GM12872 (cell line): ENCODE data around the gene ZBTB40.

Experiments
- TF ChIP-seq, protein P1 (sequence below): IDR thresholded peaks from 3 replicates; pipeline ENCODE4 v1.5.1; 2011; ENCODE audit warnings: low read depth, mild to moderate bottlenecking, low read length, moderate library complexity; ENCODE audit not compliant: insufficient read depth

The ZBTB40 gene

DNA sequence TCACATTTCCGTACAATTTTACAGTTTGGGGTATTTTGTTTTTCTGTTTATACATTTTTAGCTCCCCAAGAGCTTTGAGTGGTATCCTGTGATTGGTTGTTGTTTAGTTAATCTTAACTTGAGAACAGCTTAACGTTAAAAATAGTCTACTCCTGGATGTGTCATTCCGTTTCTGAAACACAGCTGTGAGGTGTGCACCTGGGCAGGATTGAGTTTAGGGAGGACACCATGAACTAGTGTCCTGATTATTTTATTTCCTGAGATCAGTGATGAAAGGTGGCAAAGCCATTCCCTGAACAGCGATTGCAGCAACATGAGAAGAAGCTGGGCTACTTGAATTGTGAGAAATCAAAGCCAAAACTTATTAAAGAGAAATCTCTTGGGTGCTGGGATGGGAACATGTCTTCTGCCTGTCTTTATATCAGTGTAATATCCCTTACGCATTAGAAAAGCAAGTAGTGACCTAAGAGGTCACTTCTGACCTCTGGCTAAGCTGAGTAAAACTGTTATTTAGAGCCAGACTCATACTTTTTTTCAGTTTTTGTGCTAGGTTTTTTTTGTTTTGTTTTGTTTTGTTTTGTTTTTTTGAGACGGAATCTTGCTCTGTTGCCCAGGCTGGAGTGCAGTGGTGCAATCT is 43.4 kb downstream of the ZBTB40 start:
- TF ChIP-seq, protein P1, sequence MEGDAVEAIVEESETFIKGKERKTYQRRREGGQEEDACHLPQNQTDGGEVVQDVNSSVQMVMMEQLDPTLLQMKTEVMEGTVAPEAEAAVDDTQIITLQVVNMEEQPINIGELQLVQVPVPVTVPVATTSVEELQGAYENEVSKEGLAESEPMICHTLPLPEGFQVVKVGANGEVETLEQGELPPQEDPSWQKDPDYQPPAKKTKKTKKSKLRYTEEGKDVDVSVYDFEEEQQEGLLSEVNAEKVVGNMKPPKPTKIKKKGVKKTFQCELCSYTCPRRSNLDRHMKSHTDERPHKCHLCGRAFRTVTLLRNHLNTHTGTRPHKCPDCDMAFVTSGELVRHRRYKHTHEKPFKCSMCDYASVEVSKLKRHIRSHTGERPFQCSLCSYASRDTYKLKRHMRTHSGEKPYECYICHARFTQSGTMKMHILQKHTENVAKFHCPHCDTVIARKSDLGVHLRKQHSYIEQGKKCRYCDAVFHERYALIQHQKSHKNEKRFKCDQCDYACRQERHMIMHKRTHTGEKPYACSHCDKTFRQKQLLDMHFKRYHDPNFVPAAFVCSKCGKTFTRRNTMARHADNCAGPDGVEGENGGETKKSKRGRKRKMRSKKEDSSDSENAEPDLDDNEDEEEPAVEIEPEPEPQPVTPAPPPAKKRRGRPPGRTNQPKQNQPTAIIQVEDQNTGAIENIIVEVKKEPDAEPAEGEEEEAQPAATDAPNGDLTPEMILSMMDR = no peak

DNA sequence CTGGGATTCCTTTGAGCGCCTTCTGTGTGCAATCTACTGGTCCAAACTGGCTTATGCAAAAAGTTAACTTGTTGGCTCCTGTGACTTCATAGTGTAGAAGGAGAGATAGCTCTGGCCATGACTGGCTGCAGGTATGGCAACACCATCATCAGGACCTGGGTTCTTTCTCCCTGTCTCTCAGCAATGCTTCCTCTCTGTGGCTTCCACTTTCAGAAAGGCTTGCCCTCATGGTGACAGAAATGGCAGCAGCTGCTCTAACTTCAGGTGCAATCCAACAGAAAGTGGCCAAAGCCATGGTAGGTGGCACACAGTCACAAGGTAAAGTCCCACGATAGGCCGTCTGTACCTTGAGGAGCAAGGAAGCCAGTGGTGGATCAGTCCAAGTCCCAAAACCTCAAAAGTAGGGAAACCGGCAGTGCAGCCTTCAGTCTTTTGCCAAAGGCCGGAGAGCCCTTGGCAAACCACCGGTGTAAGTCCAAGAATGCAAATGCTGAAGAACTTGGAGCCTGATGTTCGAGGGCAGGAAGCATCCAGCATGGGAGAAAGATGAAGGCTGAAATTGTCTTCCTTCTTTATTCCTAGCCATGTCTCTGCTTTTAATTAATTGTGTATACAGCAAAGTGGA is 45.0 kb downstream of the ZBTB40 start:
- TF ChIP-seq, protein P1 = no peak

DNA sequence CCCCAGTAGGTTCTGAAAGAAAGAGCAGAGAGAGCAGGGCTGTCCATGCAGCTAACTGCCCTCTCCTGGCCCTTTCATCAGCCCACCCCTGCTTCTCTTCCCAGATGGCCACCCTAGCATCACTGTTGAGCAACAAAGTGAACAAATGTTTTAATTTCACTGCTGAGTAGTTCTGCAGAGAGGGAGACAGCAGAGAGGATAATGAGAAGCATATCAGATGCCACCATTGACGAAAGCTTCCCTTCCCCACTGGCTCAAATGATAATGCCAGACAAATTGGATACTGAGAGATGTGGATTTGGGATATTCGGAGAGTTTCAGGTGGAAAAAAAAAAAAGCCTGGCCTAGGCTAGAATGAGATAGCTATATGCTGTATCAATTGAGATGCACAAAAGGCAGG is 46.8 kb downstream of the ZBTB40 start:
- TF ChIP-seq, protein P1 = no peak

DNA sequence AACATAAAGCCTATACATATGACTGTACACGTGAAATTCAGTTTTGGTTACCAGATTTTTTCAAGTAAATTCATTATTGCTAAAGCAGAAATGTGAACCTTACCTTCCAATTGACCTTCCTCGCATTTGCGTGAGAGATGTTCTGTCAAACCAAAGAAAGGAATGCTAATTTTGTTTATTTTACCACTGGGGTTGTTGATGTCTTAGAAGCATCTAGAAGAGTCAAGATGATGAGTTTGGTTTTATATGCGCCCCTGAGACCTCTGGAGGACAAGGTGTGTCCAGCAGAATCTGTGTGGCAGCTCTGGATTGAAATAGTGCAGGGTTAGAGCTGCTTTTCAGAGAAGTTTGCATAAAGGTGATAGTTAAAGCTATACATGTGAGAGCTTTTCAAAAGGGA is 48.4 kb downstream of the ZBTB40 start:
- TF ChIP-seq, protein P1 = no peak

DNA sequence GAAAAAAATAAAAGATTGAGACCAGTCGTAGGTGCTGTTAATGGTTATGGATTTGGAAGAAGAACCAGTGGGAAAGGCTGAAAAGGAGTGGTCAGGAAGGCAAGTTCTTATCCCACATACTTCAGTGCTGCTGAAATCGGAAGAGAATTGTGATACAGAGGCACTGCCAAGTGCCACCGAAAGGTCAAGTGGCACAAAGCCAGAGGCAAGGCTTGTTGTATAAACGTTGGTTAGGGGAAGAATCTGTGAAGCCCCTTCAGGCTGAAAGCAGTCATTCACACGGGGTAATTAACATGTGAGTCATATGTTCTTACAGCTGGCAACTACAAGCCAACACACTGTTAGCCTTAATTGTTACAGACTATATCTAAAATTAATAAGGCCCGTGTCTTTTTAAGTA is 48.8 kb downstream of the ZBTB40 start:
- TF ChIP-seq, protein P1 = no peak

DNA sequence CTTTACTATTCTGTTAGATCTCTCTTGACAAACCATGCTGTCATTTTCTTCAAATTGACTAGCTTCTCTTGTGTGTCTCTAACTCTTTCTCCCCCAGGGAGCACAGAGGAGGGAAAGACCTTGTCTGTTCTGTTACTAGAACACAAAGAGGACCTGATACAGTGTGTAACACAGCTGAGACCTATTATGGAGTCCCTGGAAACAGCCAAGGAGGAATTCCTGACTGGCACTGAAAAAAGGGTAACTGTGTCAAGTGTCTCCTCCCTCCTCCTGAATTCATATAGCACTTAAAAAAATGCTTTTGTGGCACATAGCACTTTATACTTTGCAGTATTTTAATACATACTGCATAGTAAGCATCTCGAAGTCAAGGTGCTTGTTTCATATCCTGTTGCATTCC is 50.6 kb downstream of the ZBTB40 start:
- TF ChIP-seq, protein P1 = no peak

DNA sequence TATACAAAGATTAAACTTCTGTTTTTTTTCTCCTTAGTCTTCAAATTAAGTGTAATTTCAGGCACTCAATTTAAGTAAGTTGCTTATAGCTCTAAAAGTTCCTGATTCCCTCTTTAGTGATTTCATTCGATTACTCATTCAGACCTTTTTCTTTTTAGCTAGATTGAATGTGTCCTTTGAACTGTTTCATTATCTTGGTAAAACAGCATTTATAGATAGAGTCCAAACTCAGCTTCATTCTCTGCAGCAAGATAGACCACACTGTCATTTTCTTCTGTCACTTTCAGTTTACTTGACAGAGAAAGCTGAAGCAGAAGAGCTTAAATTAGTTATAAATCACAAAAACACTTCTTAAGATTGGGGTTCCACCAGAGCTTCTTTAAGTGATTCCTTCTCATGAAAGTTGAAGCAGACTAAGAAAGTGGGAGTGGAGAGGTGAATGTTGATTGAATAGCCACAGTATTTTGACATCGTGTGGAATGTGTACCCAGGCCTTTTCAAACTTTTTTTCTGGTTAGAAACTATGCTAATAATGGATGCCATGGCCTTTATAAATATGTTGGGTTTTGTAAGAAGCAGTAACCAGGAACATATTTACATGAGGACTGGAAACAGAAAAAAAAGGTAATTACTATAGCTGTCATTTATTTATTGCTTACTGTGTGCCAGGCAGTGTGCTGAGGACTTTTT is 52.2 kb downstream of the ZBTB40 start:
- TF ChIP-seq, protein P1 = no peak
